ENCODE measurements around the gene HUNK.
"Not testable (repeated sequence)": the region's sequence is repeated elsewhere in the genome, so short reads cannot be mapped to it uniquely, and the experiment has no call there.

Gene HUNK

GRCh38 chr21:31999810-32000468 lies 127.1 kb downstream of the HUNK start:
- no peak for DNase-seq (ENCODE audit: low read depth in 2 of 2)

- no peak for DNase-seq (ENCODE audit: low read depth in 2 of 2)
Measured at GRCh38 chr21:32001390-32001789, 128.6 kb downstream of the HUNK start.

GRCh38 chr21:32003411-32003810 lies 130.6 kb downstream of the HUNK start:
- DNase-seq (ENCODE audit: low read depth in 2 of 2) = no peak

GRCh38 chr21:32004291-32004690 lies 131.5 kb downstream of the HUNK start:
- DNase-seq (ENCODE audit: low read depth in 2 of 2) = no peak

GRCh38 chr21:32007456-32007855 lies 134.6 kb downstream of the HUNK start:
- no peak for DNase-seq (ENCODE audit: low read depth in 2 of 2)

- no peak for DNase-seq (ENCODE audit: low read depth in 2 of 2)
Measured at GRCh38 chr21:32008714-32009113, 135.9 kb downstream of the HUNK start.

- no peak for DNase-seq (ENCODE audit: low read depth in 2 of 2)
Measured at GRCh38 chr21:32009263-32009662, 136.4 kb downstream of the HUNK start.

GRCh38 chr21:32015461-32016139 lies 142.8 kb downstream of the HUNK start:
- DNase-seq (ENCODE audit: low read depth in 2 of 2) = no peak

GRCh38 chr21:32018381-32018780 lies 145.6 kb downstream of the HUNK start:
- no peak for DNase-seq (ENCODE audit: low read depth in 2 of 2)

- DNase-seq (ENCODE audit: low read depth in 2 of 2) = no peak
Measured at GRCh38 chr21:32020564-32020963, 147.7 kb downstream of the HUNK start.

GRCh38 chr21:32021319-32021994 lies 148.6 kb downstream of the HUNK start:
- DNase-seq (ENCODE audit: low read depth in 2 of 2) = no peak

- no peak for DNase-seq (ENCODE audit: low read depth in 2 of 2)
Measured at GRCh38 chr21:32022146-32022545, 149.3 kb downstream of the HUNK start.

- no peak for DNase-seq (ENCODE audit: low read depth in 2 of 2)
Measured at GRCh38 chr21:32030146-32030652, 157.4 kb downstream of the HUNK start.

GRCh38 chr21:32034850-32035249 lies 162.0 kb downstream of the HUNK start:
- DNase-seq (ENCODE audit: low read depth in 2 of 2) = no peak

GRCh38 chr21:32035617-32036016 lies 162.8 kb downstream of the HUNK start:
- no peak for DNase-seq (ENCODE audit: low read depth in 2 of 2)

- no peak for DNase-seq (ENCODE audit: low read depth in 2 of 2)
Measured at GRCh38 chr21:32036756-32037155, 163.9 kb downstream of the HUNK start.

- not testable (repeated sequence) for DNase-seq (ENCODE audit: low read depth in 2 of 2)
Measured at GRCh38 chr21:32038751-32039150, 165.9 kb downstream of the HUNK start.

GRCh38 chr21:32043458-32043857 lies 170.6 kb downstream of the HUNK start:
- no peak for DNase-seq (ENCODE audit: low read depth in 2 of 2)

- no peak for DNase-seq (ENCODE audit: low read depth in 2 of 2)
Measured at GRCh38 chr21:32044205-32045180, 171.7 kb downstream of the HUNK start.

- no peak for DNase-seq (ENCODE audit: low read depth in 2 of 2)
Measured at GRCh38 chr21:32046191-32046590, 173.4 kb downstream of the HUNK start.

- DNase-seq (ENCODE audit: low read depth in 2 of 2) = no peak
Measured at GRCh38 chr21:32048353-32048752, 175.5 kb downstream of the HUNK start.

Data from stimulated activated CD8-positive, alpha-beta memory T cell treated with anti-CD3 and anti-CD28 coated beads, Interleukin-7, amount 100 ng/mL, for 1 hour (primary cell).